IMR-90 (cell line): ENCODE measurements around the gene PATJ. TPM values are rescaled to one million over a fixed set of nuclear protein-coding genes. Genes with fewer than 3 reads are reported as not detected.

Experiments
- ATAC-seq: fragments of 200-7000 bp; cut with Tn5 transposase; 2 replicates; pipeline ENCODE4 v1.9.1; 2020; ENCODE audit warnings: low read depth, mild to moderate bottlenecking, moderate library complexity
- BruUV-seq: library from RNA; stranded (reverse); fragments of 400-500 nt; replicated peaks from 2 replicates; lab custom pipeline; 2021; lab: Mats Ljungman, UMichigan
- CTCF ChIA-PET: fragments of 300-600 bp; formaldehyde crosslinking; extraction: SDS; loops from one replicate; lab custom pipeline; 2021; ENCODE audit warnings: antibody characterized with exemption; lab: Yijun Ruan, JAX
- POLR2A ChIA-PET: fragments of 300-600 bp; sonication (Branson Sonifier 250); formaldehyde crosslinking; loops from one replicate; lab custom pipeline; 2022; ENCODE audit warnings: antibody characterized with exemption; ENCODE audit not compliant: unreplicated experiment; lab: Charles Lee
- DNase-seq: peaks from one replicate; pipeline ENCODE4 v3.0.0; 2013
- H2AFZ ChIP-seq: replicated peaks from 2 replicates; pipeline ENCODE3; 2013; ENCODE audit warnings: low read length, mild to moderate bottlenecking; ENCODE audit not compliant: poor library complexity
- H2AK5ac ChIP-seq: 2 replicates; pipeline ENCODE4 v1.6.1; 2013; ENCODE audit warnings: low read depth, low read length, inconsistent platforms
- H2AK9ac ChIP-seq: replicated peaks from 2 replicates; pipeline ENCODE3; 2013; ENCODE audit warnings: mild to moderate bottlenecking, low read depth, low read length, moderate library complexity; ENCODE audit not compliant: poor library complexity
- H2BK120ac ChIP-seq: 2 replicates; pipeline ENCODE4 v1.6.1; 2013; ENCODE audit warnings: low read depth, low read length, inconsistent platforms
- H2BK15ac ChIP-seq: 3 replicates; pipeline ENCODE4 v1.6.1; 2013; ENCODE audit warnings: low read depth, low read length, inconsistent platforms
- H2BK20ac ChIP-seq: 2 replicates; pipeline ENCODE4 v1.6.1; 2013; ENCODE audit warnings: low read depth, mild to moderate bottlenecking, inconsistent platforms, low read length, moderate library complexity
- H2BK5ac ChIP-seq: 2 replicates; pipeline ENCODE4 v1.6.1; 2013; ENCODE audit warnings: mild to moderate bottlenecking, low read depth, low read length, inconsistent platforms; ENCODE audit not compliant: poor library complexity, severe bottlenecking
- H3K14ac ChIP-seq: replicated peaks from 2 replicates; pipeline ENCODE4 v1.6.1; 2013; ENCODE audit warnings: low read depth, low read length, inconsistent platforms
- H3K18ac ChIP-seq: 2 replicates; pipeline ENCODE4 v1.6.1; 2013; ENCODE audit warnings: low read depth, low read length, control low read depth
- H3K23ac ChIP-seq: 2 replicates; pipeline ENCODE4 v1.6.1; 2013; ENCODE audit warnings: low read depth, low read length, inconsistent platforms
- H3K27ac ChIP-seq: 2 replicates; pipeline ENCODE4 v1.5.1; 2013; ENCODE audit warnings: mild to moderate bottlenecking, control low read depth, low read length; ENCODE audit not compliant: insufficient read depth
- H3K27me3 ChIP-seq: 2 replicates; pipeline ENCODE4 v1.6.1; 2013; ENCODE audit warnings: low read length; ENCODE audit not compliant: control insufficient read depth, insufficient read depth
- H3K36me3 ChIP-seq: 2 replicates; pipeline ENCODE4 v1.6.1; 2013; ENCODE audit warnings: low read length, mixed read lengths; ENCODE audit not compliant: control insufficient read depth, insufficient read depth
- H3K4ac ChIP-seq: 2 replicates; pipeline ENCODE4 v1.6.1; 2013; ENCODE audit warnings: low read depth, low read length, inconsistent platforms
- H3K4me1 ChIP-seq: 2 replicates; pipeline ENCODE4 v1.6.1; 2013; ENCODE audit warnings: low read length, mixed read lengths; ENCODE audit not compliant: control insufficient read depth, insufficient read depth
- H3K4me2 ChIP-seq: 2 replicates; pipeline ENCODE4 v1.6.1; 2013; ENCODE audit warnings: low read depth, mild to moderate bottlenecking, control low read depth, low read length, moderate library complexity
- H3K4me3 ChIP-seq: 2 replicates; pipeline ENCODE4 v1.5.1; 2013; ENCODE audit warnings: low read depth, mild to moderate bottlenecking, control low read depth, low read length, moderate library complexity; ENCODE audit not compliant: insufficient read depth
- H3K56ac ChIP-seq: 2 replicates; pipeline ENCODE4 v1.6.1; 2013; ENCODE audit warnings: low read length, inconsistent platforms; ENCODE audit not compliant: insufficient read depth; ENCODE audit errors: extremely low read depth
- H3K79me1 ChIP-seq, 2 experiments: 2 replicates each; pipeline ENCODE4 v1.6.1; 2013; ENCODE audit warnings: low read length in 2 of 2, inconsistent platforms in 1 of 2, low read depth in 1 of 2
- H3K9ac ChIP-seq: 2 replicates; pipeline ENCODE4 v1.6.1; 2013; ENCODE audit warnings: low read depth, low read length, control low read depth
- H3K9me1 ChIP-seq: 2 replicates; pipeline ENCODE4 v1.6.1; 2013; ENCODE audit warnings: low read length, inconsistent platforms; ENCODE audit not compliant: insufficient read depth
- H3K9me3 ChIP-seq: 2 replicates; pipeline ENCODE4 v1.6.1; 2013; ENCODE audit warnings: low read length; ENCODE audit not compliant: control insufficient read depth, insufficient read depth
- H4K20me1 ChIP-seq: 2 replicates; pipeline ENCODE4 v1.6.1; 2013; ENCODE audit warnings: low read length, inconsistent platforms; ENCODE audit not compliant: insufficient read depth
- H4K5ac ChIP-seq: 2 replicates; pipeline ENCODE4 v1.6.1; 2013; ENCODE audit warnings: mild to moderate bottlenecking, low read depth, low read length, control low read depth
- H4K8ac ChIP-seq, 2 experiments: 2 replicates each; pipeline ENCODE4 v1.6.1; 2013; ENCODE audit warnings: low read depth in 2 of 2, low read length in 2 of 2, control low read depth in 1 of 2, inconsistent platforms in 1 of 2
- H4K91ac ChIP-seq: 2 replicates; pipeline ENCODE4 v1.6.1; 2013; ENCODE audit warnings: low read depth, low read length, inconsistent platforms; ENCODE audit not compliant: insufficient read depth
- BHLHE40 ChIP-seq: fragments of 150-350 bp; IDR thresholded peaks from 2 replicates; pipeline ENCODE4 v1.6.1; 2016; ENCODE audit warnings: mild to moderate bottlenecking, low read depth, low read length
- CEBPB ChIP-seq: IDR thresholded peaks from 2 replicates; pipeline ENCODE4 v1.6.1; 2012; ENCODE audit warnings: low read depth, low read length, improper control_type of control experiment
- CHD1 ChIP-seq: IDR thresholded peaks from 2 replicates; pipeline ENCODE4 v1.6.1; 2012; ENCODE audit warnings: low read depth, low read length, improper control_type of control experiment
- FOS ChIP-seq: fragments of 150-350 bp; IDR thresholded peaks from 2 replicates; pipeline ENCODE4 v1.6.1; 2016; ENCODE audit warnings: low read depth, low read length
- MAFK ChIP-seq: IDR thresholded peaks from 2 replicates; pipeline ENCODE4 v1.6.1; 2012; ENCODE audit warnings: low read depth, low read length, improper control_type of control experiment
- MXI1 ChIP-seq: IDR thresholded peaks from 2 replicates; pipeline ENCODE4 v1.6.1; 2012; ENCODE audit warnings: low read depth, mild to moderate bottlenecking, low read length, moderate library complexity, borderline replicate concordance
- NFE2L2 ChIP-seq: fragments of 150-350 bp; IDR thresholded peaks from 2 replicates; pipeline ENCODE4 v1.6.1; 2016; ENCODE audit warnings: low read depth, mild to moderate bottlenecking, low read length
- POLR2A ChIP-seq: IDR thresholded peaks from 2 replicates; pipeline ENCODE4 v1.6.1; 2012; ENCODE audit warnings: mild to moderate bottlenecking, low read depth, low read length
- RAD21 ChIP-seq: IDR thresholded peaks from 2 replicates; pipeline ENCODE4 v1.6.1; 2012; ENCODE audit warnings: low read length, improper control_type of control experiment
- dilution Hi-C: fragments of 300-500 bp; cut with HindIII; formaldehyde crosslinking; loops from one replicate; pipeline ENCODE4 v1.14.3; 2018; ENCODE audit warnings: low sequenced_read_pairs; ENCODE audit not compliant: unreplicated experiment
- in situ Hi-C: fragments of 300-500 bp; cut with MboI; formaldehyde crosslinking; loops from 3 replicates; pipeline ENCODE4 v1.14.3; 2019; ENCODE audit warnings: low sequenced_read_pairs, inconsistent platforms, mixed read lengths
- intact Hi-C: fragments of 100-400 bp; cut with micrococcal nuclease; formaldehyde crosslinking; loops from 2 replicates; pipeline ENCODE4 v1.10.0; 2022
- polyA plus RNA-seq, 3 experiments: library from polyadenylated mRNA; depleted of rRNA; stranded (reverse); fragments of >200 nt; gene quantifications; 2 replicates each; pipeline ENCODE4 v1.2.3, GENCODE V29; 2012; ENCODE audit warnings: low replicate concordance in 1 of 3
- total RNA-seq: library from RNA; depleted of rRNA; stranded (reverse); fragments of >200 nt; gene quantifications from 2 replicates; pipeline ENCODE4 v1.2.3, GENCODE V29; 2012
- TF ChIP-seq, protein P1 (sequence below): fragments of 150-350 bp; IDR thresholded peaks from 2 replicates; pipeline ENCODE4 v1.6.1; 2017; ENCODE audit warnings: mild to moderate bottlenecking, antibody characterized with exemption, low read length, low read depth
- TF ChIP-seq, protein P2 (sequence below): fragments of 150-350 bp; IDR thresholded peaks from 2 replicates; pipeline ENCODE4 v1.6.1; 2016; ENCODE audit warnings: low read depth, mild to moderate bottlenecking, low read length, moderate library complexity, borderline replicate concordance
- TF ChIP-seq, protein P3 (sequence below): conservative IDR thresholded peaks from 2 replicates; pipeline ENCODE4 v1.5.1; 2012; ENCODE audit warnings: mild to moderate bottlenecking, low read depth, low read length, improper control_type of control experiment

Gene PATJ
- total and polyA plus RNA-seq, 2 of the 4 experiments (the other 2 are of a cell fraction): 2.0 to 3.4 TPM

DNA sequence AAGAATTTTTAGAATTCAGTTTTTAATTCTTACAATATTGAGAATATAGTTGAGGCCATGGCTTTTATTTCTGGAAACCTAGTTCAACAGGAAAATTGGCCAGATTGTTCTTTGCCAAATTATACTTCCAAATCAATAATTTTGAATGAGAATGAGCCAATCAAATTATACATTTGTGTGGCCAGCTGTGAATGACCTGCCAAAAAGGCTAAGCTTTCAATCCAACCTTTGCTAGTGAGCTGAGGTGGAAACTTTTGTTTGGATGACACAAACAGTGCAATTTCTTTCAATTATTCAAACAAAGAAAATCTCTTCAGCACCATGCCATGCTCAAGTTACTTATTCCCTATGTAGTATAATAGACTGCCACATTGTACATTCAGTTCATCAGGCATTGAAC is 167.8 kb downstream of the PATJ start:
- H2BK5ac ChIP-seq: no peak overlapping the region
- DNase-seq: no peak
- TF ChIP-seq CEBPB: no peak
- TF ChIP-seq, protein P1, sequence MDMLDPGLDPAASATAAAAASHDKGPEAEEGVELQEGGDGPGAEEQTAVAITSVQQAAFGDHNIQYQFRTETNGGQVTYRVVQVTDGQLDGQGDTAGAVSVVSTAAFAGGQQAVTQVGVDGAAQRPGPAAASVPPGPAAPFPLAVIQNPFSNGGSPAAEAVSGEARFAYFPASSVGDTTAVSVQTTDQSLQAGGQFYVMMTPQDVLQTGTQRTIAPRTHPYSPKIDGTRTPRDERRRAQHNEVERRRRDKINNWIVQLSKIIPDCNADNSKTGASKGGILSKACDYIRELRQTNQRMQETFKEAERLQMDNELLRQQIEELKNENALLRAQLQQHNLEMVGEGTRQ: no peak
- TF ChIP-seq CHD1: no peak
- no peak for TF ChIP-seq NFE2L2
- TF ChIP-seq MXI1: no peak
- TF ChIP-seq RAD21: no peak
- TF ChIP-seq POLR2A: no peak
- no peak for TF ChIP-seq MAFK
- no peak for TF ChIP-seq FOS
- TF ChIP-seq, protein P2, sequence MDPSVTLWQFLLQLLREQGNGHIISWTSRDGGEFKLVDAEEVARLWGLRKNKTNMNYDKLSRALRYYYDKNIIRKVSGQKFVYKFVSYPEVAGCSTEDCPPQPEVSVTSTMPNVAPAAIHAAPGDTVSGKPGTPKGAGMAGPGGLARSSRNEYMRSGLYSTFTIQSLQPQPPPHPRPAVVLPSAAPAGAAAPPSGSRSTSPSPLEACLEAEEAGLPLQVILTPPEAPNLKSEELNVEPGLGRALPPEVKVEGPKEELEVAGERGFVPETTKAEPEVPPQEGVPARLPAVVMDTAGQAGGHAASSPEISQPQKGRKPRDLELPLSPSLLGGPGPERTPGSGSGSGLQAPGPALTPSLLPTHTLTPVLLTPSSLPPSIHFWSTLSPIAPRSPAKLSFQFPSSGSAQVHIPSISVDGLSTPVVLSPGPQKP: no peak
- TF ChIP-seq, protein P3, sequence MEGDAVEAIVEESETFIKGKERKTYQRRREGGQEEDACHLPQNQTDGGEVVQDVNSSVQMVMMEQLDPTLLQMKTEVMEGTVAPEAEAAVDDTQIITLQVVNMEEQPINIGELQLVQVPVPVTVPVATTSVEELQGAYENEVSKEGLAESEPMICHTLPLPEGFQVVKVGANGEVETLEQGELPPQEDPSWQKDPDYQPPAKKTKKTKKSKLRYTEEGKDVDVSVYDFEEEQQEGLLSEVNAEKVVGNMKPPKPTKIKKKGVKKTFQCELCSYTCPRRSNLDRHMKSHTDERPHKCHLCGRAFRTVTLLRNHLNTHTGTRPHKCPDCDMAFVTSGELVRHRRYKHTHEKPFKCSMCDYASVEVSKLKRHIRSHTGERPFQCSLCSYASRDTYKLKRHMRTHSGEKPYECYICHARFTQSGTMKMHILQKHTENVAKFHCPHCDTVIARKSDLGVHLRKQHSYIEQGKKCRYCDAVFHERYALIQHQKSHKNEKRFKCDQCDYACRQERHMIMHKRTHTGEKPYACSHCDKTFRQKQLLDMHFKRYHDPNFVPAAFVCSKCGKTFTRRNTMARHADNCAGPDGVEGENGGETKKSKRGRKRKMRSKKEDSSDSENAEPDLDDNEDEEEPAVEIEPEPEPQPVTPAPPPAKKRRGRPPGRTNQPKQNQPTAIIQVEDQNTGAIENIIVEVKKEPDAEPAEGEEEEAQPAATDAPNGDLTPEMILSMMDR: no peak
- TF ChIP-seq BHLHE40: no peak
- H3K79me1 ChIP-seq: no peaks in the 10 kb centered on the region
- intact Hi-C loops (no loop called here), dilution Hi-C loops (no loop called here), in situ Hi-C loops (no loop called here)
- ChIA-PET POLR2A (no interaction called here), CTCF (no interaction called here)
- H3K14ac ChIP-seq: no peak overlapping the region
- no peak overlapping the region for H2AK5ac ChIP-seq
- H2AFZ ChIP-seq: no peak overlapping the region
- H3K4me2 ChIP-seq: no peak overlapping the region
- no peak overlapping the region for H4K91ac ChIP-seq
- H3K9me3 ChIP-seq: no peaks in the 10 kb centered on the region
- no peak overlapping the region for H3K4me3 ChIP-seq
- H3K4me1 ChIP-seq: no peaks in the 10 kb centered on the region
- H3K56ac ChIP-seq: no peak overlapping the region
- no peak overlapping the region for H4K8ac ChIP-seq
- no peaks in the 10 kb centered on the region for H3K36me3 ChIP-seq
- no peak overlapping the region for H2BK15ac ChIP-seq
- H3K23ac ChIP-seq: no peak overlapping the region
- no peak overlapping the region for H3K27ac ChIP-seq
- H2BK20ac ChIP-seq: no peak overlapping the region
- H3K27me3 ChIP-seq: no peaks in the 10 kb centered on the region
- H3K9me1 ChIP-seq: no peaks in the 10 kb centered on the region; the same call in 1 of the 2 replicates
- H3K4ac ChIP-seq: no peak overlapping the region
- H4K20me1 ChIP-seq: no peaks in the 10 kb centered on the region
- BruUV-seq: no TSS peak
- H3K18ac ChIP-seq: no peak overlapping the region
- no peak overlapping the region for H2AK9ac ChIP-seq
- H4K5ac ChIP-seq: no peak overlapping the region
- no peak for ATAC-seq
- no peak overlapping the region for H3K9ac ChIP-seq
- H2BK120ac ChIP-seq: no peak overlapping the region
